ENCODE results near the gene MYL5. TPM values are rescaled to one million over a fixed set of nuclear protein-coding genes. Genes with fewer than 3 reads are reported as not detected.

Gene MYL5
- total RNA-seq, 1 donor from 2014 or later: 22.6 TPM

GRCh38 chr4:718460-718859 lies 44.1 kb downstream of the MYL5 start:
- no peak overlapping the region for H3K27ac Mint-ChIP-seq
- no peak for DNase-seq (ENCODE audit: low spot score, unreplicated experiment)
- peaks cover 21% of the 10 kb centered on the region for H3K36me3 Mint-ChIP-seq (ENCODE audit: insufficient read depth)
- H3K4me1 Mint-ChIP-seq (ENCODE audit: low read depth): peaks cover 6% of the 10 kb centered on the region
- H3K4me3 Mint-ChIP-seq (ENCODE audit: low read depth): no peak overlapping the region
- no peaks in the 10 kb centered on the region for H3K9me3 Mint-ChIP-seq (ENCODE audit: low read depth)
- H3K27me3 Mint-ChIP-seq: no peaks in the 10 kb centered on the region
- no peak for TF ChIP-seq CTCF (IDR thresholded peaks at IDR 0.05; ENCODE audit: unreplicated experiment)

GRCh38 chr4:720111-720860 lies 45.9 kb downstream of the MYL5 start:
- no peak overlapping the region for H3K27ac Mint-ChIP-seq
- TF ChIP-seq CTCF (IDR thresholded peaks at IDR 0.05; ENCODE audit: unreplicated experiment): no peak

GRCh38 chr4:721261-722168 lies 47.2 kb downstream of the MYL5 start:
- Mint-ChIP-seq H3K4me1 (ENCODE audit: low read depth) (peaks cover 8% of the 10 kb centered on the region), H3K4me3 (ENCODE audit: low read depth) (no peak overlapping the region), H3K9me3 (ENCODE audit: low read depth) (no peaks in the 10 kb centered on the region), H3K27me3 (no peaks in the 10 kb centered on the region), H3K27ac (peak overlapping the region; percentile 73), H3K36me3 (ENCODE audit: insufficient read depth) (peaks cover 26% of the 10 kb centered on the region)
- no peak for TF ChIP-seq CTCF (IDR thresholded peaks at IDR 0.05; ENCODE audit: unreplicated experiment)
- no peak for DNase-seq (ENCODE audit: low spot score, unreplicated experiment)

More at GRCh38 chr4:720111-720860, 45.9 kb downstream of the MYL5 start:
- DNase-seq (ENCODE audit: low spot score, unreplicated experiment): no peak
- no peaks in the 10 kb centered on the region for H3K9me3 Mint-ChIP-seq (ENCODE audit: low read depth)
- peaks cover 26% of the 10 kb centered on the region for H3K36me3 Mint-ChIP-seq (ENCODE audit: insufficient read depth)
- H3K4me1 Mint-ChIP-seq (ENCODE audit: low read depth): peaks cover 6% of the 10 kb centered on the region
- H3K27me3 Mint-ChIP-seq: no peaks in the 10 kb centered on the region
- no peak overlapping the region for H3K4me3 Mint-ChIP-seq (ENCODE audit: low read depth)

- Mint-ChIP-seq H3K36me3 (ENCODE audit: insufficient read depth) (peaks cover 28% of the 10 kb centered on the region), H3K9me3 (ENCODE audit: low read depth) (no peaks in the 10 kb centered on the region), H3K27me3 (no peaks in the 10 kb centered on the region), H3K4me1 (ENCODE audit: low read depth) (peaks cover 12% of the 10 kb centered on the region), H3K4me3 (ENCODE audit: low read depth) (no peak overlapping the region), H3K27ac (peak overlapping the region; percentile 45)
- no peak for TF ChIP-seq CTCF (IDR thresholded peaks at IDR 0.05; ENCODE audit: unreplicated experiment)
- no peak for DNase-seq (ENCODE audit: low spot score, unreplicated experiment)
Measured at GRCh38 chr4:722169-722725, 47.9 kb downstream of the MYL5 start.

GRCh38 chr4:722851-723360 lies 48.6 kb downstream of the MYL5 start:
- no peaks in the 10 kb centered on the region for H3K27me3 Mint-ChIP-seq
- peaks cover 31% of the 10 kb centered on the region for H3K36me3 Mint-ChIP-seq (ENCODE audit: insufficient read depth)
- no peak overlapping the region for H3K4me3 Mint-ChIP-seq (ENCODE audit: low read depth)

More at GRCh38 chr4:722851-723360, 48.6 kb downstream of the MYL5 start:
- no peak overlapping the region for H3K27ac Mint-ChIP-seq
- no peak for TF ChIP-seq CTCF (IDR thresholded peaks at IDR 0.05; ENCODE audit: unreplicated experiment)
- no peak for DNase-seq (ENCODE audit: low spot score, unreplicated experiment)
- H3K9me3 Mint-ChIP-seq (ENCODE audit: low read depth): no peaks in the 10 kb centered on the region
- peaks cover 10% of the 10 kb centered on the region for H3K4me1 Mint-ChIP-seq (ENCODE audit: low read depth)

All from progenitor cell of endocrine pancreas (in vitro differentiated cells).